GM21515 (cell line): ENCODE measurements around the gene AKAP8L.
A peak's percentile ranks its signal among the peaks of the same experiment; 100 is the strongest.
"Not testable (repeated sequence)": the region's sequence is repeated elsewhere in the genome, so short reads cannot be mapped to it uniquely, and the experiment has no call there.

Experiments
- ATAC-seq: cut with Tn5 transposase; IDR thresholded peaks from one replicate; pipeline ENCODE4 v1.9.1; 2021; ENCODE audit not compliant: unreplicated experiment

AKAP8L gene

DNA sequence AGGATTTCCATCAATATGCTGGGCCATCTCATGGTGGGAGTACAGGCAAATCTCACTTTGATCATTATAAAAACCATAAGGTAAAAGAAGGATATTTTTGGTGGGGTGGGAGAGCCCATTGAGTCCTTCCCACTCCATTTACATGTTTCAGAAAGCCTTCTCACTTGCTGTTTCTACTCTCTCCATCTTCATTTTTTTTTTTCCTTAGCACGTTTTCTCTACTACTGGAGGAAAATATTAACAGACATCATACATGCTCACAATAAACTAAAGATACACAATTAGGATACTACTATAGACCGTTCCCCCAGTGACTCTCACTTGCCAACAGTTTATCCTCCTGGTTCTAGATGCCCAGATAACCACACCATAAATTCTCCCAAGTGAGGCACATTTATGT is 37.4 kb downstream of the AKAP8L start:
- ATAC-seq = no peak

DNA sequence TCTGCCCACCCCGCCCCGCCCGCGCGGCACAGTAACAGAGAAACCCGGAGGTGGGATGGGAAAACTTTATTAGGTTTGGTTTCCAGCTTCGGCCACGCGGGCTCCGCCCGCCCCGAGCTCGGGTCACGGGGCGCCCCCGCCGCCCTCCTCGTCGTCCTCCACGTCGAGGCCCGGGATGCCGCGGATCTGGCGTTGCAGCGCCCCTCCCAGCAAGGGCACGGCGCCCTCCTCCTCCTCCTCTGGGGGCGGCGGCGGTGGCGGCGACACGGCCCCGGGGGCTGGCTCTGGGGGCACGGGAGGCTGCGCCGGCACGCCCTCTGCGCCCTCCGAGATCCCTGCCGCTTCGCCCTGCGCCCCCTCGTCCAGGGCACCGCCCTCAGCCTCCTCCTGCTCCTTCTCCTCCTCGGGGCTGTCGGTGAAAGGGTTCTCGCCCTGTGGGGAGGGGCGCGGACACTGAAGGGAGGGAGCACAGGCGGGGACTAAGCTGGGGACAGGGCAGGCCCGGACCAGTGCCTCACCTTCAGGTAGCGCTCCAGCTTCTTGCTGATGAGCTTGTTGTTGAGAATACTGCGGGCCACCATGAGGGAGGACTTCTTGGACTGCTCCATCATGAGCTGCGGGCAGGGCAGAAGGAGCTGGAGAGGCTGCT is 38.7 kb downstream of the AKAP8L start:
- ATAC-seq = peak; percentile 24

DNA sequence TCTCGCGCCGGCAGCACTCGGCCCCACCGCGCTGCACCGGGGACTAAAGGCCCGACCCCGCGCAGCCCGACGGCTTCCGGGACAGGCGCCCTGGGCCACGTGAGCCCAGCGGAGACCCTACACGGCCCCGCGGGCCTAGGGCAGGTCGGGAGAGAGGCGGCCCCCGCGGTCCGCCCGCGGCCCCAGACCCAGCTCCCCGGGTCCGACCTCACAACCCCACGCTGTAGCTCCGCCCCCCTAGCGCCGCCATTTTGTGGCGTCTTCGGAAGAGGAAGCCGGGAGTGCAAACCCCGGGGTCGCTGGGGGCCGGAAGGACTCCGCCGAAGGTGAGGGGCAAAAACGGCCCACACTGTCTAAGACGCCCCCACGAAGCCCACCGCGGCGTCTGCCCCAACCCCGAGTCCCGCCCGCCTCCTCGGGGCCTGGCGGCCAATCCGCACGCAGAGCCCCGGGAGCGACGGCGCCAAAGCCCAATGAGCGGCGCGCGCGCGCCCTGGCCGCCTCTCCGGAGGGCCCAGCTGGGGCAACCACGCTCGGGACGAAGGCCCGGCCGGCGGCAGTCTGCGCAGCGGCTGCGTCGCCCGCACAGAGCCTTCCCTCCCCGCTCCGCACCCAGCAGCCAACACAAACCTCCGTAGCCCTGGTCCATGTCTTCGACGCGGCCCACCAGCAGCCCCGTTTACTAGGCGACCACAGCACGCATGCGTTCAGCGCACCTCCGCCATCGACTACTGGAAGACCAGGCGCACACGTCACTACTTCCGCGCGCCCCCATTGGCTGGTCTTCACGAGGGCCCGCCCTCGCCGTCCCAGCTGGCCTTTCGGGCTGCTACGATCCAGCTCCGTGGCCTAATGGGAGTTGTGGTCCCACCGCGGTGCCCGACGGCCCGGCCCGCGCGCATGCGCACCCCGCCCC is 39.4 kb downstream of the AKAP8L start, which contains the start of gene AKAP8:
AKAP8 (minus strand) TSS at position 705 of the 916 bp plus-strand sequence; CDS start at position 649, 56 bp downstream.
- peak; percentile 75 for ATAC-seq

DNA sequence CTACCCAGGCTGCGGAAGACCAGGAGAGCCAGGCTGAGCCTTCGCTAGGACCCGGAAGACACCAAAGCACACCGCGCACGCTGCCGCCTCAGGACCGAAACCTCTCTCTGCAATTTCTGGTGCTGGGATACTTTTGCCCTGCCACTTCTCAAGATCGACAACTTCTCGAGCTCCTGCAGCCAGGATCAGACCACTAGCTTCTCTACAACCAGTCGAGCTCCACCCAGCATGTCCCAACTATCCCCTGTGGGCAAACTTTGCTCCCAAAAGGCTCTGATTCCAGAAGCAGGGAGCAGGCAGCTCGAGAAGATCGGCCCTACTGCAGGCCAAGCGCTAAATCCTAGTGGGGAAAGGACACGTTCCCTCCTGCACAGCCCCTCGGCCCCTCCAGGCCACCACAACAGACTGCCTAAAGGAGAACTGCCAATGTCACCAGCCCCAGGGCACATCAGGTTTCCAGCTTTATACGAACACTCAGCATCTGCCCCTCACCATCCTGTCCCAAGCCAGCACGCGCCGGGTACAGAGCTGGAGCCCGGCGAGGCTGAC is 40.2 kb downstream of the AKAP8L start:
- ATAC-seq = no peak

DNA sequence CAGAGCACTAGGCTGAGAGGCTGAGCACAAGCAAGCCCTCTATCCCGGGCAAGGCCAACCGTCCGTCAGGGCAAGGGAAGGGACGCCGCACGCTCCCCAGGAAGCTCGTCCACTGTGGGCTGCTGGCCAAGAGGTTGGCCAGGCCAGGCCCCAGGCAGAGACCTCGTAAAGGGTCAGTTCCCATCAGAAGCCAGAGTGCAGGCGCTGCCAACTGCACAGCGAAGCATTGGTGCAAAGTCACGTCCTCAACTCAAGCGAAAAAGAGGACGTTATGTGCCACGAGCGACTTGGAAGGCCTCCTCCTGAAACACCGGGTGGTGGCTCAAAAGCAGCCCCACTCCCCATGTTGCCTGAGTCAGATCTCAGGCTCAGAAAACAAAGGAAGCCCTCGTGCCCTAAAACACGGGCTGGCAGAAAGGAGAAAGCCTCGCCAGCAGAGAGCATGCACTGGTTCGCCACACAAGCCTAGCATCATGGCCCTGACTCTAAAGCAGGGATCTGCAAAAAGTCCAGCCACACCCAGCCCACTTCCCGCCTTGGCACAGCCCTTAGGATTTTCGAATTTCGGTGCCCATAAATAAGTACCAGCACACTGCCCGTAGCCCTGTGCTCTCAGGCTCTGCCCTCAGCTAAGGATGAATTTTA is 43.9 kb downstream of the AKAP8L start:
- ATAC-seq = no peak

DNA sequence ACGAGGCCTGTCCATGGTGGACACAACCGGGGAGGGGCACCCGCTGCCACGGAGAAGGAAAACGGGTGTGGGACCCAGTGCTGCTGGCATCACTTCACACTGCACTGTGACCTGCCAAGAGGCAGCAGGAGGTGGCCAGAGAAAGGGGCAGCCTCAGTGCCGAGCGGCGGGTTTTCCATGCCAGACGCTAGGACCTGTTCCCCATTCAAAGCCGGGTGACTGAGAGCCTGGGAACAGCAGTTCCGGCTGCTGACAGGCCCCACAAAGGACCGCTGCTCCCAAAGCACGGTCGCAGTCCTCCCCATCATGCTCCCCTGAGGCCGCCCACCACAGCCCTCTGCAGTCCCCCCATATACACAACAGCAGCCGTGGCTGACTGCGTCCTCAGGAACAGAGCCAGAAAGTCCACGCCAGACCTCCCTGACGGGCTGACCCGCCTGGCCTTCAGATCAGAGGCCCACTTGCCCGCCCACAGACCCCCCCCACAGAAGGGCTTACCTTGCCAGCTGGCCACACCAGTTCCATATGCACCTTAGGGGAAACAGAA is 44.6 kb downstream of the AKAP8L start:
- no peak for ATAC-seq

DNA sequence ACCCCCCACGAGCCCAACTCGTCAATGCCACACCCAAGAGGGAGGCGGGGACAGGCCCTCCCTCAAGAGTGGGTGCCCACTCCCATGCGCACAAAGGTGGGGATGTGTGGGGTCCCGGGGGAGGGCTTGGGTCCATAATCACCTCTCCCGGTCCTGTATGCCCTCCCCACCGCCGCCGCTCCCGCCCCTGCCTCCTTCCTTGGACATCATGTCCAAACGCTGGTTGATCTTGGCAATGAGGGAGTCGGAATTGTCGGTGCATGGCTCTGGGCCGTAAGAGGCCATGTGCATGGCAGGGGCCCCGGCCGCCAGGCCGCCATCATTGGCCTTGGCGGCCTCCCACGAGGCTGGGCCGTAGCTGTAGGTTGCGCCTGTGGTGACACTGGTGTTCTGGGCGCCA is 45.1 kb downstream of the AKAP8L start:
- ATAC-seq = no peak

DNA sequence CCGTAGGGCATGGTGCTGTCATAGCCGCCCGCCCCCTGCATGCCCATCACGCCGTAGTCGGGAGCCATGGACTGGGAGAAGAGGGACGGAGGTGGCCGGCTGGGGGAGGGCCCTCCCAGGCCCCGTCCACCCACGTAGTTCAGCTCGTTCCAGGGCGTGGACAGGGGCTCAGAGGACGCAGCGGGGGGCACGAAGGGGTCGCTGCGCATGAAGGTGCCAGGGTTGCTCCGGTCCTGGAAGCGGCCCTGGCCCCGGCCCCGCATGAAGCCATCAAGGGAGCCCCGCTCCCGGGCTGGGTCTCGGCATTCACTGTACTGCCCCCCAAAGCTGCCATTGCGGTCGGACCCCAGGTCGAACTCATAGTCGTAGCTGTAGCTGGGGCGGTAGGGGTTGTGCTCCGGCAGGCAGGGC is 45.9 kb downstream of the AKAP8L start:
- ATAC-seq = no peak

DNA sequence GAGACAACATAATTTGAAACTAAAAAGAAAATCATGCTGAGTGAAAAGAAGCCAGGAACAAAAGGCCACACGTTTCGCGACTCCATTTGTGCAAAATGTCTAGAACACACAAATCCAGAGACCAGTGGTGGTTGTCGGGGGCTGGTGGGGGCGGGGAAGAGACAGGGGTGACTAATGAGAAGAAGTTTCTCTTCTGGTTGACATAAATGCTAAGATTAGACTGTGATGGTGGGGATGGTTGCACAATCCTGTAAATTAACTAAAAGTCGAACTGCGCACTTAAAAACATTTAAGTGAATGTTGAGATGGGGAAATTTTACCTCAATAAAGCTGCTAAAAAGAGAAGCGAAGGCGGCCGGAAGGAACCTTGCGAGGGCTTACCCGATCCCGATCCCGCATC is 46.3 kb downstream of the AKAP8L start:
- no peak for ATAC-seq

DNA sequence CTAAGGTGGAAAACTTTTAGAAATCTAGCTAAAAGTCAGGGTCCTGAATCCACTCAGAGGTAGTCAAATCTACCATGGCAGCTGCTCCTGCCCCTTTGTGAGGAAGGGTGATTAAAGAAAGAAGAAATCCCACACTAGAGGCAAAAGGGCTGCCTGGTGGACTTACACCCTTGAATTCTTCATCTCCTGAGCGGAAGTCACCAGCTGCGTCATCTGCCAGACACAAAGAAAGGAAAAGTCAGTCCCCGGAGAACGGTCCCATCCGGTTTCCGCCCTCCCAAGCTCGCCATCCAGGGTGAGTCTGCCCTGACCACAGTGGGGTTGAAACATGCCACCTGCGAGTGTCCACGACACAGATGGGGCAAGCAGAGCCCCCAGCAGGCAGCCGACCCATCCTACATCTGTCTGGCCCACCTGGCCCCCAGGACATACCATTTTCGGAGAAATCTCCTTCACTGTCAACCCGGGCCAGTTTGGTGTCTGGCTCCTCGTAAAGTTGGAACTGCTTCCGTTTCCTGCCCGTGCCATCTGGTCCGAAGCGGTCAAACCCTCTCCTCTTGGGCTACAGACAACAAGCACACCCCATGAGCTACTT is 46.9 kb downstream of the AKAP8L start:
- ATAC-seq = no peak

DNA sequence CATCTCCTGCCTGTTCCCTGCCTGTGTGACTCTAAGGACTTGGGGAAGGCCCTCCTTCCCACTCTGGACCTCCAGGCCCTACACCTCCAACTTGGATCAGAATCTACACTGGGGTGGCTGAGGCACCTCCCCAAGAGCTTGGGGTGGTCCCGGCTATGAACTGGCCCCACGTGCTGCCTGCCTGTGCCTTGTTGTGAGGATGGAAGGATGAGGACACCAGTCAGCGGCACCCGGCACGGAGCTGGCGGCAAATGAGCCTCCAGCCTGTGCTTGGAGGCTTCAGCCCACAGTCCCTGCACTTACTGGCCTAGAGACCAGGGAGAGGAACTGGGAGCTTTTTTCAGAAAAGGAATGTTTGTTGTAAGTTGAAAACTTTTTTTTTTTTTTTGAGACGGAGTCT is 47.7 kb downstream of the AKAP8L start:
- ATAC-seq = no peak

DNA sequence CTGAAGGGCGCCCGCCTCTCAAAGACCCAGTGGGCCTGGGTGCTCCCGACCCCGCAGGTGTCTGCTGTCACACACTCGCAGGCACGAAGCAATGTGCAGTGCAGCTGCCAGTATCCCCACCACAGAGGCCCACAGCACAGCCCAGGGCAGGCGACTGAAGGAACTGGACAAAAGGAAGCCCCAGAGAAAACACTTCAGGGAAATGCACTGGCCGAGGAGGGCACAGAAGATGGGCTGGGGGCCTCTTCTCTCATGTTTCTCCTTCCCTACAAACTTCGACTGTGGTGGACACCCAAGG is 49.2 kb downstream of the AKAP8L start:
- ATAC-seq = no peak

DNA sequence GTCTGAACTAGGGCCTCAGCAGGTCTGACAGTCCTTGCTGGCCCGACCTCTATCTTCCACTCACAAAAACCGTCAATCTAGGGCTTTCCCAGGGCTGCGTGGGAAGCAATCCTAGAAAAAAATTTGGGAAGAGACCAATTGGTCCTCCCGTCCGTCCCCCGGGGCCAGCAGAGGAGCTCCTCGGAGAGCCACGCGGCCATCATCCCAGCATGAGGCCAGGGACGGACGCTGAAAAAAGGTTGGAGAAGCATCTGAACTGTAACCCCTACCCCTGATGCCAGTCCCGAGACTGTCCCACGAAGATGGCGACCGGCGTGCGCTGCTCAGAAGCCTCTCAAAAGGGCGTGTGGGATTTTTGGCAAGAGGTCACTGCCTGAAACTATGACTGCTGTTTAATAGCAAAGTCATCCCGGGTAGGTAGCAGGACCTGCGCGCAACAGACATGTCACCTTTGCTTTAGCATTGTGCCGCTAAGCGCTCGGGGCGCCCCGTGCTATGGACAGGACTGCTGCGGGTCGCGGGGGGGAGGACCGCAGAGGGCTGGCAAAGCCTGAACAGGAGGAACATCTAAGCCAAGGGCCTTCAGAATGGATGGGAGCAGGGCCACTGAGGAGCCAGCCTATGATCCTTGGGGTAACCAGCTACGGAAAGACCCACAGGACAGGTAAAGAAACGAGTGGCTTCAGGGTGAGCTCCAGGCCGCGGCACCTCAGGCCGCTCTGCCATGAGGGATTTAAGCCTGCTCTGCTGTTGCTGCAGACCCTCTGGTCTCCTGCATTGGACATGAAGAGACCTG is 49.8 kb downstream of the AKAP8L start:
- no peak for ATAC-seq

DNA sequence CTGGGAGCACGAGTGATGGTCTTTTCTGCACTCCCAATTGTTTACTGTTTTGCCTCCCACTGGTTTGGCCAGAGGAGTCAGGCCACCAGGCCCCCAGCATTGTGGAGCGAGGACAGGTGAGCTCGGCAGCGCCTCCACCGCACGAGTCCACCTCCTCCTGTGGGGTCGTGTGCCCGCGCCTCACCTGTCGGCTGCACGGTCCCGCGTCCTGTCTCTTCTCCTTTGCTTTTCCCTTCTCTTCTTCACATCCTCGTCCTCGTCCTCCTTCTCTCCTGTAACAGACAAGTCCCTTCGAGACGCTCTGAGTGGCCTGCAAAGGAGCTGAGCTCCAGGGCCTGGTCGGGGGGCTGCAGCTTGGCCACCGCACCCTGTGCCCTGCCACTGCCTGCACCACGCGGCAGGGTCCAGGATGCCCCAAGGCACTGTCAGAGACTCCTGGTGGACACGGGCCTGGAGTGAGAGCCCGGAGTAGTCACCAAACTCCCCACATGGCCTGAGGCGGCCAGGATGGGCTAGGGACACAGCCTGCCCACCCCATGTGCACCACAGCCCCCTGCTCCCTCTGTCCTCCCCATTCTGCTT is 50.6 kb downstream of the AKAP8L start:
- no peak for ATAC-seq

DNA sequence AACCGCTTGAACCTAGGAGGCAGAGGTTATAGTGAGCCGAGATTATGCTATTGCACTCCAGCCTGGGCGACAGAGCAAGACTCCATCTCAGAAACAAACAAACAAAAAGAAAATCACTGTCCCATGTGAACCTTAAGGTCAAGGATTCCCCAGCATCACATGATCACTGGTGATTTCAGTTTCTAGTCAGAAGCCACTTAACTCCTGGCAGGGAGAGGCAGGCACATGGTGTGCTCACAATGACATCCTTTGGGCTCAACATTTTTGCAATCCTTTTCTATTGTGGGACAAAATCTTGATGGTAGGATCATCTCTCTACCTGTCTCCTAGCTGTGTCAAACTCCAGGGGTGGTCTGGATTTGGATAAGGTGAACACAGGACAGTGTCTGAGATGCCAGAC is 51.3 kb downstream of the AKAP8L start:
- no peak for ATAC-seq

DNA sequence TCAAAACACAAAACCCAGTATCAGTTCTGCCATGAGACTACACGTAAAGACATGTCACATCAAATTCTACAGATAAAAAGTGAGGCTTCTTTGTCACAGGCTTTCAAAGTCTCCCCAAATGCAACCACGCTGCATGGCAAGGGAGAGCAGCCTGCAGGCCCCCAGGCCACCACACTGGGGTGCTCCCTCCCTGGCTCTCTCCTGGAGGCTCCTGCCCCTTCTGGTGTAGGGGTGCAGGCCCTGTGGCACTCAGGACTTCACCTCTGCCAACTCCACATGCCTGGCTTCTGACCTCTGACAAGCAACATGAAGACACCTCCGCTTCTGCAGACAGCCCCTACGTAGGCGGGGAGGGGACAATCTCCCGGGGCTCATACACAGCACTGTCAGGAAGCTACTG is 53.5 kb downstream of the AKAP8L start:
- no peak for ATAC-seq

DNA sequence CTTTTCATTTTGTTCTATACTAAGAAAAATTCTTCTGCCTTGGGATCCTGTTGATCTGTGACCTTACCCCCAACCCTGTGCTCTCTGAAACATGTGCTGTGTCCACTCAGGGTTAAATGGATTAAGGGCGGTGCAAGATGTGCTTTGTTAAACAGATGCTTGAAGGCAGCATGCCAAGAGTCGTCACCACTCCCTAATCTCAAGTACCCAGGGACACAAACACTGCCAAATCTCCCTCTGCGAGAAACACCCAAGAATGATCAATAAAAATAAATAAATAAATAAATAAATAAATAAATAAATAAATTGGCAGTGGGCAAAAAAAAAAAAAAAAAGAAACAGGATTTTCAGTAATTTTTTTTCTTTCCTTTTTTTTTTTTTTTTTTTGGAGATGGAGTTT is 55.0 kb downstream of the AKAP8L start:
- not testable (repeated sequence) for ATAC-seq

DNA sequence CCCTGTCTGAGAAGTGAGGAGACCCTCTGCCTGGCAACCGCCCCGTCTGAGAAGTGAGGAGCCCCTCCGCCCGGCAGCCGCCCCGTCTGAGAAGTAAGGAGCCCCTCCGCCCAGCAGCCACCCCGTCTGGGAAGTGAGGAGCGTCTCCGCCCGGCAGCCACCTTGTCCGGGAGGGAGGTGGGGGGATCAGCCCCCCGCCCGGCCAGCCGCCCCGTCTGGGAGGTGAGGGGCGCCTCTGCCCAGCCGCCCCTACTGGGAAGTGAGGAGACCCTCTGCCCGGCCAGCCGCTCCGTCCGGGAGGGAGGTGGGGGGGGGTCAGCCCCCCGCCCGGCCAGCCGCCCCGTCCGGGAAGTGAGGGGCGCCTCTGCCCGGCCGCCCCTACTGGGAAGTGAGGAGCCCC is 55.7 kb downstream of the AKAP8L start:
- ATAC-seq = not testable (repeated sequence)

DNA sequence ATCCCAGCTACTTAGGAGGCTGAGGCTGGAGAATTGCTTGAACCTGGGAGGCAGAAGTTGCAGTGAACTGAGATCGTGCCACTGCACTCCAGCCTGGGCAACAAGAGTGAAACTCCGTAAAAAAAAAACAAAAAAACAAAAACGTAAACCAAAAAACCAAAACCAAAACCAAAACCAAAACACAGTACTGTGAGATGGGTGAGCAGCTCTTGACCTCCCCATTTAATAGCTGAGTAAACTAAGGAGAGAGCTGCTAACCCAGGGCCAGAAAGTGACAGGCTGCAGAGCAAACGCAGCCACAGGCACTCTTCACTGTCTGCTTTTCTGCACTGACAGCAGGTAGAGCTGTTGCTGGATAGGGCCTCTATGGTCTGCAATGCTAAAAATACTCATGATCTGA is 58.8 kb downstream of the AKAP8L start:
- ATAC-seq = peak; percentile 68

DNA sequence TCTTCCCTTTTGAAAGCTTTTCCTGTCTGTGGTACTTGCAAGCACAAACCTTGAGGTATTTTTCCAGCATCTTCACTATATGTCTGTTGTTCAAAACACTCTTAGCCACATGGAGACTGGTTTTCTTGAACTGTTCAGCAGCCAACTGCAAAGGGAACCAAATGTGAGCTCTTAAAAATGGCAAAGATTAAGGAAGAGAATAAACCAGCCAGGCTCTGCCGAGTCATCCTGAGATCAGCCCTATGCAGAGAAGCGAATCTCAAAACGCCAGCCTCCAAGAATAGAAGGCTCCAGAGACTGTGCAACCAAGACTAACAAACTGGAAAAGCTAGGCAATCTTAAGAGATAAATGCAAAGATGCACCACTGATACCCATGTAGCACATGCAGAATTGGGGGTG is 59.9 kb downstream of the AKAP8L start:
- no peak for ATAC-seq
